Upper lobe of left lung (tissue), 4 donors: ENCODE measurements around the gene PRSS3.

Experiments used
- CTCF ChIP-seq, 6 experiments: fragments of 450-650 bp in 4 of 6; fragments of 200-600 bp in 2 of 6; sonication (generic) in 2 of 6; IDR thresholded peaks; one replicate each; pipeline ENCODE4 v1.5.1; 2016 to 2019; ENCODE audit warnings: antibody characterized with exemption in 6 of 6
- POLR2AphosphoS5 ChIP-seq, 2 donors: sonication (generic); formaldehyde crosslinking; IDR thresholded peaks; one replicate each; pipeline ENCODE4 v1.5.1; 2017; ENCODE audit warnings: antibody characterized with exemption in 2 of 2

- no peak for TF ChIP-seq POLR2AphosphoS5 (IDR thresholded peaks at IDR 0.05)
- TF ChIP-seq CTCF (IDR thresholded peaks at IDR 0.05), result no peak
Measured at GRCh38 chr9:33809506-33809905, 14.1 kb downstream of the PRSS3 start.
